Heart left ventricle (tissue), 16 donors: ENCODE data around the gene GNGT2. TPM values are rescaled to one million over a fixed set of nuclear protein-coding genes. Genes with fewer than 3 reads are reported as not detected.

Source experiments
- ATAC-seq, 4 donors: fragments of 200-7000 bp; cut with Tn5 transposase; one replicate each; pipeline ENCODE4 v1.9.1; 2020 to 2022; ENCODE audit warnings: moderate library complexity in 4 of 4, mild to moderate bottlenecking in 3 of 4, moderate number of reproducible peaks in 1 of 4
- DNase-seq, 5 donors: peaks; one replicate each; pipeline ENCODE4 v3.0.0-alpha.2; 2020
- H3K27ac ChIP-seq, 12 donors: fragments of 200-600 bp; sonication (generic) in 4 of 12; one replicate each; pipeline versions ENCODE4 v1.5.0 to v1.8.0; 2016 to 2022; ENCODE audit warnings: mild to moderate bottlenecking in 2 of 12
- H3K27me3 ChIP-seq, 9 donors: fragments of 200-600 bp; sonication (generic) in 2 of 9; one replicate each; pipeline versions ENCODE4 v1.5.1 to v1.8.0; 2016 to 2022; ENCODE audit warnings: mild to moderate bottlenecking in 3 of 9
- H3K36me3 ChIP-seq, 9 donors: fragments of 200-600 bp; sonication (generic) in 2 of 9; one replicate each; pipeline versions ENCODE4 v1.5.0 to v1.8.0; 2018 to 2022; ENCODE audit warnings: mild to moderate bottlenecking in 2 of 9
- H3K4me1 ChIP-seq, 12 donors: fragments of 200-600 bp; sonication (generic) in 4 of 12; one replicate each; pipeline versions ENCODE4 v1.5.0 to v1.8.0; 2016 to 2022; ENCODE audit warnings: mild to moderate bottlenecking in 3 of 12
- H3K4me3 ChIP-seq, 12 donors: fragments of 200-600 bp; sonication (generic) in 4 of 12; one replicate each; pipeline versions ENCODE4 v1.5.0 to v1.8.0; 2017 to 2022; ENCODE audit warnings: mild to moderate bottlenecking in 9 of 12, moderate library complexity in 4 of 12
- H3K9me3 ChIP-seq, 12 donors: fragments of 200-600 bp; sonication (generic) in 4 of 12; one replicate each; pipeline versions ENCODE4 v1.5.0 to v1.8.0; 2016 to 2022; ENCODE audit warnings: mild to moderate bottlenecking in 1 of 12
- POLR2A ChIP-seq, 2 donors: fragments of 450-650 bp; IDR thresholded peaks; one replicate each; pipeline ENCODE4 v1.6.1; 2017; ENCODE audit warnings: antibody characterized with exemption in 2 of 2, mild to moderate bottlenecking in 2 of 2, moderate library complexity in 2 of 2
- WGBS, 4 donors: extraction: QIAGEN DNeasy Blood & Tissue Kit in 2 of 4; methylation state at CpG; one replicate each; pipeline versions ENCODE4 v1.1.5 to v1.1.7; 2013 to 2018; 5-methylcytosine and 5-hydroxymethylcytosine counted together
- intact Hi-C, 10 donors: fragments of 100-400 bp; cut with DNase I; formaldehyde crosslinking; loops; one replicate each; pipeline versions ENCODE4 v1.11.1 to v1.14.2; 2022
- polyA plus RNA-seq, 2 donors: library from polyadenylated mRNA; stranded (reverse); fragments of 200-250 nt; gene quantifications; one replicate each; pipeline ENCODE4 v1.2.3, GENCODE V29; 2013
- total RNA-seq, 9 donors: library from RNA; depleted of rRNA in 2 of 9; stranded (reverse); fragments of >200 nt in 2 of 9; fragmentation: NEBNext Ultra II Directional in 3 of 9; extraction: Animal tissue kit (Norgen Biotek cat#: 25700) in 3 of 9; gene quantifications; one replicate each; pipeline versions ENCODE4 v1.1.0 to v1.2.4, GENCODE V29; 2016 to 2023
- TF ChIP-seq, protein P1 (sequence below), 12 donors: fragments of 200-600 bp; sonication (generic) in 4 of 12; IDR thresholded peaks; one replicate each; pipeline versions ENCODE4 v1.5.0 to v1.8.0; 2018 to 2022; ENCODE audit warnings: antibody characterized with exemption in 12 of 12, mild to moderate bottlenecking in 5 of 12
- donor health status: ischemic (EF 13 %, LVEDD 7.1; RV severe dilation, severe dysfunction).
- donor health status: healthy with polysubstance abuse.
- donor health status: DM: no; HTN: yes; CAD: no.
- donor health status: DM: no; HTN: no; CAD: no.
- donor health status: ischemic (EF 25% LVEDD 6.9; RV normal size, moderate dysfunction).
- donor health status: ischemic (EF 25% LVEDD 5.7; RV mildly dilated, moderate dysfunction).
- donor health status: healthy.
- donor health status: DM: yes; HTN: yes; CAD: no.
- donor health status: ischemic (EF 35%, LVEDD 5.7; RV mildly dilated, moderate dysfunction).
- donor health status: nonischemic (EF 11% LVEDD 7.7; RV severe dilation, severe dysfunction).
- donor health status: DM: yes; HTN: yes; CAD: no.
- donor health status: PGD.
- donor health status: ischemic (EF 29% LVEDD 5.4; RV normal size, mild dysfunction).
- donor health status: nonischemic (EF 23%, LVEDD 6.1; RV moderate dilation, normal function).

Gene GNGT2
- total and polyA plus RNA-seq, 11 donors, result 0.76 to 4.9 (median 1.5) TPM

DNA sequence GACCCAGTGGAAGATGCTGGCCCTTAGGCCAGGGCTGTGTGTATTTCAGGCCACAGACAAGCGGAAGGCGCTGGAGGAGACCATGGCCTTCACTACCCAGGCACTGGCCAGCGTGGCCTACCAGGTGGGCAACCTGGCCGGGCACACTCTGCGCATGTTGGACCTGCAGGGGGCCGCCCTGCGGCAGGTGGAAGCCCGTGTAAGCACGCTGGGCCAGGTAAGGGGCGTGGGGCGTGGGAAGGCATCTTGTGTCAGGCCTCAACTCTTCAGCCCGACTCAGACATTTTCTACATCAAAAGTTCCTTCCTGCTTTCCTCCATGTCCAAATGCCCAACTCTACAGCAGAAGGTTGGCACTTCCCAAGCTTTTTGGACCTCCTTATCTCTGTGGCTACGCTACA, 6.1 kb upstream of the GNGT2 start:
- WGBS, 4 donors, result 78 to 85% (median 84%) methylated on average over 7 to 13 of the region's 13 CpGs
- H3K4me3 ChIP-seq, result no peak overlapping the region

DNA sequence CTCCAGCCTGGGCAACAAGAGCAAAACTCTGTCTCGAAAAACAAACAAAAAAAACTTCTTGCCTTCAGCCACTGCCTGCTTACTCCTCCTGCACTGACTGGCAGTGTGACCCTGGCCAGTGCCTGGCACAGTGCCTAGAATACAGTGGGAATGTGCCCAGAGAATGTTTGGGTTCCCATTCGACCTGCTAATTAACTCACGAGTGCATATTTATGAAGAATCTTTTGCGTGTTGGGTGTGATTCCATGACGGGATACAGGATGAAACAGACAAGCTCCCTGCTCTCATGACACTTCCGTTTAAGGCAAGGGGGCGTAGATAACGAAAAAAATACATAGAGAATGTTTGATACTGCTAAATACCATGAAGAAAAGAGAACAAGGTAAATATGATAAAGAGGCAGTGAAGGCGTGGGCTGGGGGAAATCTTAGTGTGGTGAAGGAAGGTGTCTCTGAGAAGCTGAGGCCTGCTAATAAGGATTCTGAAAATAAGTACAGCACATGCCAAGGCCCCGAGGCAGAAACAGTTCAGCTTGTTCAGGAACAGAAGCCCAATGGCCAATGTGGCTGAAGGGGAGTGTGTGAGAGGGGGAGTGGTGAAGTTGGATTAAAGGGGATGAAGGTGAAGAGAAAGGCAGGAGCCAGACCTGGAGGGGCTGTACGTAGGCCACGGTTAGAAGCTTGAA, 4.4 kb upstream of the GNGT2 start:
- Histone ChIP-seq H3K4me3 (peak overlapping the region in 4 of 12 donors; percentile 0 to 68 (median 14)), H3K36me3 (peaks cover 0 to 3% (median 0%) of the 10 kb centered on the region in 9 donors), H3K9me3 (no peaks in the 10 kb centered on the region), H3K27ac (peak overlapping the region in 11 of 12 donors; percentile 6 to 91 (median 58)), H3K4me1 (peaks cover 5 to 95% (median 40%) of the 10 kb centered on the region in 12 donors), H3K27me3 (peaks cover 0 to 18% (median 5%) of the 10 kb centered on the region in 9 donors)
- no peak for DNase-seq
- intact Hi-C loops, result loop anchor here in 1 of 10 donors (5.0 kb wide), 1 partner anchor 47 kb away; no protein-coding TSS in a partner anchor
- no peak for TF ChIP-seq POLR2A (IDR thresholded peaks at IDR 0.05)
- TF ChIP-seq, protein P1, sequence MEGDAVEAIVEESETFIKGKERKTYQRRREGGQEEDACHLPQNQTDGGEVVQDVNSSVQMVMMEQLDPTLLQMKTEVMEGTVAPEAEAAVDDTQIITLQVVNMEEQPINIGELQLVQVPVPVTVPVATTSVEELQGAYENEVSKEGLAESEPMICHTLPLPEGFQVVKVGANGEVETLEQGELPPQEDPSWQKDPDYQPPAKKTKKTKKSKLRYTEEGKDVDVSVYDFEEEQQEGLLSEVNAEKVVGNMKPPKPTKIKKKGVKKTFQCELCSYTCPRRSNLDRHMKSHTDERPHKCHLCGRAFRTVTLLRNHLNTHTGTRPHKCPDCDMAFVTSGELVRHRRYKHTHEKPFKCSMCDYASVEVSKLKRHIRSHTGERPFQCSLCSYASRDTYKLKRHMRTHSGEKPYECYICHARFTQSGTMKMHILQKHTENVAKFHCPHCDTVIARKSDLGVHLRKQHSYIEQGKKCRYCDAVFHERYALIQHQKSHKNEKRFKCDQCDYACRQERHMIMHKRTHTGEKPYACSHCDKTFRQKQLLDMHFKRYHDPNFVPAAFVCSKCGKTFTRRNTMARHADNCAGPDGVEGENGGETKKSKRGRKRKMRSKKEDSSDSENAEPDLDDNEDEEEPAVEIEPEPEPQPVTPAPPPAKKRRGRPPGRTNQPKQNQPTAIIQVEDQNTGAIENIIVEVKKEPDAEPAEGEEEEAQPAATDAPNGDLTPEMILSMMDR (IDR thresholded peaks at IDR 0.05), result no peak
- no peak for ATAC-seq
- 43 to 58% (median 53%) methylated on average over 12 of the region's 12 CpGs for WGBS, 4 donors

More for the DNA sequence above, 6.1 kb upstream of the GNGT2 start:
- DNase-seq (no peak), ATAC-seq (no peak)
- Histone ChIP-seq H3K9me3 (no peaks in the 10 kb centered on the region), H3K36me3 (peaks cover 0 to 9% (median 0%) of the 10 kb centered on the region in 9 donors), H3K4me1 (peaks cover 5 to 88% (median 37%) of the 10 kb centered on the region in 12 donors), H3K27me3 (peaks cover 0 to 29% (median 8%) of the 10 kb centered on the region in 9 donors), H3K27ac (peak overlapping the region; percentile 43 to 91 (median 70))
- TF ChIP-seq, protein P1 (IDR thresholded peaks at IDR 0.05), result no peak
- TF ChIP-seq POLR2A (IDR thresholded peaks at IDR 0.05), result no peak
- intact Hi-C loops, result loop anchor here in 1 of 10 donors (2.0 kb wide), 1 partner anchor 24 kb away; no protein-coding TSS in a partner anchor

DNA sequence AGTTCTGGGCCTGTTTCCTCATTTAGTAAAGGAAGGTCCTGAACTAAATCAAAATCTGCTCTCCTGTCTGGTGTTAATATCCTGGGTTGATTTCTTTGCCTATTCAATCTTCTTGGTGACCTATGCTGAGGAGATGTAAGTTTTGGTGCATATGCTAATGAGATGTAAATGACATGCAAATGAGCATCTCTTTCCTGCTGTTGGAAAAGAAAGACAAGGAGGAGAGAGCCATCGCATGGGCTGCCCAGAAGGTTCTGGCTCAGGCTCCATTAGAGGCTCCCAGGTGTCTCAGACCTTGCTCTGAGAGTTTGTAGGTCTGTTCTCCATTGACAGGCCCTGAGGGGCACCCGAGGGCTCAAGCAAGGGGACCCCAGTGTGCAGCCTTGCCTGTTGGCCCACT, 3.5 kb upstream of the GNGT2 start:
- Histone ChIP-seq H3K27ac (peak overlapping the region in 10 of 12 donors; percentile 6 to 91 (median 32)), H3K4me3 (peak overlapping the region in 4 of 12 donors; percentile 8 to 68 (median 18)), H3K36me3 (no peaks in the 10 kb centered on the region), H3K9me3 (no peaks in the 10 kb centered on the region), H3K4me1 (peaks cover 5 to 97% (median 46%) of the 10 kb centered on the region in 12 donors), H3K27me3 (peaks cover 0 to 8% (median 0%) of the 10 kb centered on the region in 9 donors)
- WGBS, 4 donors, result 59 to 84% (median 83%) methylated on average over 2 of the region's 2 CpGs
- intact Hi-C loops, result loop anchor here in 1 of 10 donors (5.0 kb wide), 1 partner anchor 48 kb away; no protein-coding TSS in a partner anchor
- TF ChIP-seq, protein P1 (IDR thresholded peaks at IDR 0.05), result no peak
- TF ChIP-seq POLR2A (IDR thresholded peaks at IDR 0.05), result no peak
- ATAC-seq, result no peak
- no peak for DNase-seq

DNA sequence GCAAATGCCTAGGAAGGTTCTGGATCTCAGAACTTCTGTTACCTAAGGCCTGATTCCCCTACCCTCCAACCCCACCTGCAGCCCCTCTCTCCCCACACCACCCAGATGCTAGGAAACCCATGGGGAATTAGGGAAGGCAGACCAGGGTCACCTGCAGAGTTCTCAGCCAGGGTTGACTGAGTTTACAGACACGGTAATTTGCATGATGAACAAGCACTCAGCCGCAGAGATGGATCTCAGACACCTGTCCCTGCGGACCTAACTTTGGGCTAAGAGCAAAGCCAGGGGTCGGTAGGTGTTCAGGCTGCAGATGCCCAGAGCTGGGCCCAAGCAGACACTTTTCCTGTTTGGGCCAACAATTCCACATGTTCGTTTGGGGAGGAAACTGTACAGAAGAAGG, 3.0 kb upstream of the GNGT2 start:
- ATAC-seq, result no peak
- peak overlapping the region in 3 of 12 donors; percentile 8 to 68 (median 66) for H3K4me3 ChIP-seq

More for the DNA sequence above, 3.0 kb upstream of the GNGT2 start:
- Histone ChIP-seq H3K27me3 (peaks cover 0 to 7% (median 0%) of the 10 kb centered on the region in 9 donors), H3K9me3 (no peaks in the 10 kb centered on the region), H3K27ac (peak overlapping the region in 5 of 12 donors; percentile 17 to 91 (median 39)), H3K36me3 (no peaks in the 10 kb centered on the region), H3K4me1 (peaks cover 5 to 98% (median 46%) of the 10 kb centered on the region in 12 donors)
- intact Hi-C loops, result loop anchor here in 1 of 10 donors (5.0 kb wide), 1 partner anchor 49 kb away; no protein-coding TSS in a partner anchor
- 64 to 76% (median 68%) methylated on average over 5 of the region's 5 CpGs for WGBS, 4 donors
- TF ChIP-seq POLR2A (IDR thresholded peaks at IDR 0.05), result no peak
- TF ChIP-seq, protein P1 (IDR thresholded peaks at IDR 0.05), result no peak
- DNase-seq, result no peak
